Smooth muscle cell (in vitro differentiated cells): ENCODE data around the gene AKT3. TPM values are rescaled to one million over a fixed set of nuclear protein-coding genes. Genes with fewer than 3 reads are reported as not detected.
"Not testable (repeated sequence)": the region's sequence is repeated elsewhere in the genome, so short reads cannot be mapped to it uniquely, and the experiment has no call there.

Source experiments
- DNase-seq: peaks from one replicate; lab custom pipeline; 2025; ENCODE audit not compliant: unreplicated experiment; lab: John Stamatoyannopoulos, UW
- H2AFZ ChIP-seq: fragments of 200-600 bp; sonication (generic); 2 replicates; pipeline ENCODE4 v1.6.0; 2016; ENCODE audit warnings: antibody characterized with exemption, low read depth, mild to moderate bottlenecking
- H3F3A ChIP-seq: fragments of 200-600 bp; sonication (generic); 2 replicates; pipeline ENCODE4 v1.6.0; 2017; ENCODE audit warnings: antibody characterized with exemption, low read depth
- H3K27ac ChIP-seq: fragments of 200-600 bp; sonication (generic); 2 replicates; pipeline ENCODE4 v1.5.1; 2016; ENCODE audit warnings: low read depth, mild to moderate bottlenecking
- H3K27me3 ChIP-seq: fragments of 200-600 bp; sonication (generic); 2 replicates; pipeline ENCODE4 v1.6.1; 2016; ENCODE audit warnings: low read depth, mild to moderate bottlenecking
- H3K36me3 ChIP-seq: fragments of 200-600 bp; sonication (generic); 2 replicates; pipeline ENCODE4 v1.5.1; 2016; ENCODE audit warnings: low read depth
- H3K4me1 ChIP-seq: fragments of 200-600 bp; sonication (generic); 2 replicates; pipeline ENCODE4 v1.5.1; 2016; ENCODE audit warnings: low read depth
- H3K4me2 ChIP-seq: fragments of 200-600 bp; sonication (generic); 2 replicates; pipeline ENCODE4 v1.6.0; 2016; ENCODE audit warnings: mild to moderate bottlenecking
- H3K4me3 ChIP-seq: fragments of 200-600 bp; sonication (generic); 2 replicates; pipeline ENCODE4 v1.5.1; 2016; ENCODE audit warnings: mild to moderate bottlenecking
- H3K79me2 ChIP-seq: fragments of 200-600 bp; sonication (generic); 2 replicates; pipeline ENCODE4 v1.6.0; 2016; ENCODE audit warnings: low read depth, mild to moderate bottlenecking
- H3K9ac ChIP-seq: fragments of 200-600 bp; sonication (generic); 2 replicates; pipeline ENCODE4 v1.6.0; 2016; ENCODE audit warnings: low read depth
- H3K9me3 ChIP-seq: fragments of 200-600 bp; sonication (generic); replicated peaks from 2 replicates; pipeline ENCODE4 v1.5.1; 2016; ENCODE audit warnings: low read depth
- H4K20me1 ChIP-seq: fragments of 200-600 bp; sonication (generic); 2 replicates; pipeline ENCODE4 v1.6.0; 2016; ENCODE audit warnings: low read depth
- WGBS: methylation state at CpG from one replicate; pipeline ENCODE4 v1.1.7; 2016; ENCODE audit warnings: low lambda C conversion rate; 5-methylcytosine and 5-hydroxymethylcytosine counted together
- polyA plus RNA-seq: library from polyadenylated mRNA; unstranded; fragments of >200 nt; fragmentation: Nextera tagmentation; extraction: Ambion mirVana; gene quantifications from 2 replicates; pipeline ENCODE4 v1.2.1, GENCODE V29; 2016
- total RNA-seq: library from RNA; depleted of rRNA; stranded (reverse); fragments of >200 nt; gene quantifications from 2 replicates; pipeline ENCODE4 v1.2.3, GENCODE V29; 2014
- TF ChIP-seq, protein P1 (sequence below): fragments of 200-600 bp; sonication (generic); IDR thresholded peaks from 2 replicates; pipeline ENCODE4 v1.5.1; 2017; ENCODE audit warnings: borderline replicate concordance, mild to moderate bottlenecking, antibody characterized with exemption; ENCODE audit not compliant: insufficient read depth, poor library complexity, severe bottlenecking

Gene AKT3
- total and polyA plus RNA-seq, 2 experiments from 2014 or later, result 5.5 to 32.3 TPM

DNA sequence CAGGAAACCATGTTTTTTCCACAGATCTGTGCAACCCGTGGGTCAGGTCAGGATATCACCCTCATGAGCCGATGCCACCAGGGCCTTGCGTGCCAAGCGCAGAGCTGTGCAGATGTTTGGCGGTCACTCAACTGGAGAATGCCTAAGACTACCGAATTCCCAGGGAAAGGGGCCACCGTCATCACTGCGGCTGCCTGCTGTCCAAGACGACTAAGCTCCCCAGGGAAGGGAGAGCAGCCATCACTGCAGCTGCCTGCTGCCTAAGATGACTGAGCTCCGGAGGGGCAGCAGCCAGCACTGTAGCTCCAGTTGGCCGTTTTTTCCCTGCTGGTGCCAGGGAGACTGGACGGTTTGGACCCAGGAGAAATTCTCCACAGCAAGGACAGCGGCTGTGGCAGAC, 31.1 kb downstream of the AKT3 start:
- WGBS, result 94% methylated on average over 13 of the region's 13 CpGs
- no peak for DNase-seq
- no peak overlapping the region for H3K9ac ChIP-seq

DNA sequence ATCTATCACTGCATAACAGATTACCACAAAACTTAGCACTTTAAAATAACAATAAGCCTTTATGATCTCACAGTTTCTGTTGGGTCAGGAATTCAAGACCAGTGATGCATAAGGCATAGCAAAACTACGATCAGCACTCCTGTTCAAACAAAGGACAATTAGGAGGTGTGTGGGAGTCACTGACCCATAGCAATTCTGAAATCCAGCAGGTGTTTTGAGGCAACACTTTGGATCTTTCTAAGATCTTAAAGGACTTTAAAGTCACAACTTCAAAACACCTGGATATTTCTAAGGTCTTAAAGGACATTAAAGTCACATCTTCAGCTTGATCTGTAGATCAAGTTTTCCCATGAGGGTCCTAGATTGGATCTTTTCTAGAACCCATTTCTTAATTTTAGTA, 35.3 kb downstream of the AKT3 start:
- Histone ChIP-seq H3K27ac (no peak overlapping the region), H3F3A (no peaks in the 10 kb centered on the region), H3K27me3 (no peaks in the 10 kb centered on the region), H3K4me2 (no peak overlapping the region), H3K79me2 (peaks cover 51% of the 10 kb centered on the region), H3K4me1 (no peaks in the 10 kb centered on the region), H3K36me3 (no peaks in the 10 kb centered on the region), H4K20me1 (peaks cover 4% of the 10 kb centered on the region), H2AFZ (no peak overlapping the region), H3K9ac (no peak overlapping the region), H3K4me3 (no peak overlapping the region), H3K9me3 (peaks cover 6% of the 10 kb centered on the region)
- TF ChIP-seq, protein P1, sequence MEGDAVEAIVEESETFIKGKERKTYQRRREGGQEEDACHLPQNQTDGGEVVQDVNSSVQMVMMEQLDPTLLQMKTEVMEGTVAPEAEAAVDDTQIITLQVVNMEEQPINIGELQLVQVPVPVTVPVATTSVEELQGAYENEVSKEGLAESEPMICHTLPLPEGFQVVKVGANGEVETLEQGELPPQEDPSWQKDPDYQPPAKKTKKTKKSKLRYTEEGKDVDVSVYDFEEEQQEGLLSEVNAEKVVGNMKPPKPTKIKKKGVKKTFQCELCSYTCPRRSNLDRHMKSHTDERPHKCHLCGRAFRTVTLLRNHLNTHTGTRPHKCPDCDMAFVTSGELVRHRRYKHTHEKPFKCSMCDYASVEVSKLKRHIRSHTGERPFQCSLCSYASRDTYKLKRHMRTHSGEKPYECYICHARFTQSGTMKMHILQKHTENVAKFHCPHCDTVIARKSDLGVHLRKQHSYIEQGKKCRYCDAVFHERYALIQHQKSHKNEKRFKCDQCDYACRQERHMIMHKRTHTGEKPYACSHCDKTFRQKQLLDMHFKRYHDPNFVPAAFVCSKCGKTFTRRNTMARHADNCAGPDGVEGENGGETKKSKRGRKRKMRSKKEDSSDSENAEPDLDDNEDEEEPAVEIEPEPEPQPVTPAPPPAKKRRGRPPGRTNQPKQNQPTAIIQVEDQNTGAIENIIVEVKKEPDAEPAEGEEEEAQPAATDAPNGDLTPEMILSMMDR, result no peak
- 87% methylated on average over 1 of the region's 1 CpG for WGBS
- DNase-seq, result no peak

More for the DNA sequence above, 31.1 kb downstream of the AKT3 start:
- Histone ChIP-seq H3K4me1 (no peaks in the 10 kb centered on the region), H2AFZ (no peak overlapping the region), H3K4me3 (no peak overlapping the region), H3K9me3 (peaks cover 5% of the 10 kb centered on the region), H3K79me2 (peaks cover 64% of the 10 kb centered on the region), H3K4me2 (no peak overlapping the region), H4K20me1 (peaks cover 4% of the 10 kb centered on the region), H3F3A (no peaks in the 10 kb centered on the region), H3K36me3 (no peaks in the 10 kb centered on the region), H3K27me3 (no peaks in the 10 kb centered on the region), H3K27ac (no peak overlapping the region)
- TF ChIP-seq, protein P1, result no peak

DNA sequence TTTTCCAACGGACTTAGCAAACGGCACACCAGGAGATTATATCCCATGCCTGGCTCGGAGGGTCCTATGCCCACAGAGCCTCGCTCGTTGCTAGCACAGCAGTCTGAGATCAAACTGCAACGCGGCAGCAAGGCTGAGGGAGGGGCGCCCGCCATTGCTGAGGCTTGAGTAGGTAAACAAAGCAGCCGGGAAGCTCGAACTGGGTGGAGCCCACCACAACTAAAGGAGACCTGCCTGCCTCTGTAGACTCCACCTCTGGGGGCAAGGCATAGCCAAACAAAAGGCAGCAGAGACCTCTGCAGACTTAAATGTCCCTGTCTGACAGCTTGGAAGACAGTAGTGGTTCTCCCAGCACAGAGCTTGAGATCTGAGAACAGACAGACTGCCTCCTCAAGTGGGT, 42.7 kb downstream of the AKT3 start:
- not testable (repeated sequence) for H3K27ac ChIP-seq, DNase-seq, H3K4me1 ChIP-seq, H3K9me3 ChIP-seq, H3K4me3 ChIP-seq, H2AFZ ChIP-seq, H3K36me3 ChIP-seq, H3K27me3 ChIP-seq, H3F3A ChIP-seq, H3K4me2 ChIP-seq, H3K9ac ChIP-seq
- H4K20me1 ChIP-seq, result peaks cover 15% of the 10 kb centered on the region
- WGBS, result 100% methylated on average over 11 of the region's 11 CpGs
- H3K79me2 ChIP-seq, result peaks cover 54% of the 10 kb centered on the region

DNA sequence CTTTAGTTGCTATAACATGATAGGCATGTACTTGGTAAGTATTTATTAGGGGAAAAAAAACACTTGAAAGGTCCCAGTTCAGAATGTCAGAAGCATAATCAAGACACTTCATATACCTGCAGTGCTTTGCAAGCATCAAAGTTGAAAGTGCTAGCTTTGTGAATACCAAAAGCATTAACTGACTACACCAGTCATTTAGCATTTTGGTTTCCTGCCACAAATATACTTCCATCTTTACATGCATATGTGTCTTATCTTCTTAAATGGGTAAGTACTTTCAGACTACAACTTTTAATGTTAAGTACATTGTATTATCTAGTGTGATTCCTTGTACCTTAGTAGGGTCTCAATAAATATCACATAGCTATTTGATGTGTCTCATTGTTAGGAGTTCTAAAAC, 43.7 kb downstream of the AKT3 start:
- H3K27me3 ChIP-seq, result no peaks in the 10 kb centered on the region
- no peak overlapping the region for H3K4me2 ChIP-seq
- H3F3A ChIP-seq, result no peaks in the 10 kb centered on the region
- H3K4me3 ChIP-seq, result no peak overlapping the region
- peaks cover 15% of the 10 kb centered on the region for H4K20me1 ChIP-seq
- DNase-seq, result no peak
- H3K9me3 ChIP-seq, result no peaks in the 10 kb centered on the region
- peaks cover 61% of the 10 kb centered on the region for H3K79me2 ChIP-seq
- H2AFZ ChIP-seq, result no peak overlapping the region
- H3K36me3 ChIP-seq, result no peaks in the 10 kb centered on the region
- TF ChIP-seq, protein P1, result no peak
- no peak overlapping the region for H3K9ac ChIP-seq
- no peak overlapping the region for H3K27ac ChIP-seq
- H3K4me1 ChIP-seq, result no peaks in the 10 kb centered on the region
